Stimulated activated CD8-positive, alpha-beta memory T cell treated with anti-CD3 and anti-CD28 coated beads, Interleukin-7, amount 100 ng/mL, for 4 hours (primary cell): ENCODE data around the gene RPS6KA3.
A peak's percentile ranks its signal among the peaks of the same experiment; 100 is the strongest.
"Not testable (repeated sequence)": the region's sequence is repeated elsewhere in the genome, so short reads cannot be mapped to it uniquely, and the experiment has no call there.

Experiments used
- DNase-seq, 2 donors: peaks; one replicate each; pipeline ENCODE4 v3.0.0-alpha.2; 2020; ENCODE audit warnings: low read depth in 2 of 2

The RPS6KA3 gene

GRCh38 chrX:20265726-20266681 is 705 bp downstream of the RPS6KA3 start:
- DNase-seq, result peak in 1 of 2 donors; percentile 31

- DNase-seq, result peak; percentile 73 to 74
These were observed 1.4 kb downstream of the RPS6KA3 start for GRCh38 chrX:20265221-20265725.

GRCh38 chrX:20263474-20263873 is 3.2 kb downstream of the RPS6KA3 start:
- DNase-seq, result no peak

- DNase-seq, result no peak
These were observed 5.8 kb downstream of the RPS6KA3 start for GRCh38 chrX:20260885-20261284.

GRCh38 chrX:20254712-20255299 is 11.9 kb downstream of the RPS6KA3 start:
- no peak for DNase-seq

DNA sequence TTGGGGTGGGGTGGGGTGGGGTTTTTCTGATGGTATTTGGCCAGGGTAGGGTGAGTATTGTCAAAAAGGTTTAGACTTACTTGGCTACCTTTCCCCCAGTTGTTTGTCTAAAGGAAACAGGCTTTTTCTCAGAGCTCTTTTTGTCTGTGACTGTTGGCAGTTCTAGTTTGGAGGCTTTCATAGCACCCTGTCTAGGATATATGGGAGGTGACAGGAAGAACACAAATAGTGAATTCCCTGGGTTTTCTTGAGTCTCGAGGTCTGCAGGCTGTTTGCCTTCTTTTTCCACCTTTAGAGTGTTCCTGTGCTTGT is 13.5 kb downstream of the RPS6KA3 start:
- DNase-seq, result no peak

DNA sequence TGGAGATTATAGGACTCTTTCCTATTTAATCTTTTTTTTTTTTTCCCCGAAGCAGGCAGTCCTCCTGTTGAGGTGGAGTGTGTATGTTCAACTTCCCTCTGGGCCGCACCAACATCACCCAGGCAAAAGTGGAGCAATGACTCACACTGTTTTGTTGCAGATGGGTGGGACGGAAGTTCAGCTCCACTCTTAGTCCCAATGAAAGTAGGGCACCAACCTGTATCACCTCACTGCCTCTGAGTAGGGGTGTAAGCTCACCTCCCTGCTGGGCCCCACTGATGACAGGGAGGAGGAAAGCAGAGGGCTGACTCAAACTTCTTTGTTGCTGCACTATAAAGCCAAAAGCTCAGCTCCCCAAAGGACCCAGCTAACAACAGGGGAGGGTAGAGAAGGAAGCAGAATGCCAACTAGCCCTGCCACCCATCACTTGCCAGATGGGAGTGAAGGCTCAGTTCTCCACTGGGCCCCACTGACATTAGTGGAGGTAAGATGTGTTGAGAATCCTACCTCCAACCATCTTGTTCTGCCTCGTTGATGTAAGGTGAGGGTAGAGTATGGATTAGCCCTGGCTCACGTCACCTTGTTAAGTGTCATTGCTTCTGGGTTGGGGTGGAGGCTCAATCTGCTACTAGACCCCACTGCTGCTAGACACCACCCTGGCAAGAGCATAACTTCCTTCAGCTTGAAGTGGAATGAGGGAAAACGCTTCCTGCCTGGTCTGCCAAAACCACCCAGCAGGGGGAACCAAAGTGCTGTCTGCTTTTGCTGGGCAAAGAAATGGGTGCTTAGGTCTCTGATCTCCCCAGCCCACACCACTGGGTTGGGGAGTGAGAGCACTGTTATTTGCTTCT is 14.1 kb downstream of the RPS6KA3 start:
- DNase-seq, result peak; percentile 34 to 46

GRCh38 chrX:20251691-20252090 is 15.0 kb downstream of the RPS6KA3 start:
- DNase-seq, result no peak

DNA sequence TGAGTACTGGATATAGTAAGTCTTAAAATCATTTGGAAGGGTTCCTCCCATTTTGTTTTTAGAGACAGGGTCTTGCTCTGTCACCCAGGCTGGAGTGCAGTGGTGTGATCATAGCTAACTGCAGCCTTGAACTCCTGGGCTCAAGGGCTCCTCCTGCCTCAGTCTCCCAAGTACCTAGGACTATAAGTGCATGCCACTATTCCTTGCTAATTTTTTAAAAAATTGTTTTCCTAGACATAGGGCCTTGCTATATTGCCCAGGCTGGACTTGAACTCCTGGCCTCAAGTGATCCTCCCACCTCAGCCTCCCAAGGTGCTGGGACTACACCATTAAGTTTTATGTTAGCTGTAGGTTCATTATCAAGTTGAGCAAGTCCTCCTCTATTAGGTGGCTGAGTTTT is 16.6 kb downstream of the RPS6KA3 start:
- not testable (repeated sequence) for DNase-seq

GRCh38 chrX:20248592-20249192 is 18.0 kb downstream of the RPS6KA3 start:
- DNase-seq, result no peak

DNA sequence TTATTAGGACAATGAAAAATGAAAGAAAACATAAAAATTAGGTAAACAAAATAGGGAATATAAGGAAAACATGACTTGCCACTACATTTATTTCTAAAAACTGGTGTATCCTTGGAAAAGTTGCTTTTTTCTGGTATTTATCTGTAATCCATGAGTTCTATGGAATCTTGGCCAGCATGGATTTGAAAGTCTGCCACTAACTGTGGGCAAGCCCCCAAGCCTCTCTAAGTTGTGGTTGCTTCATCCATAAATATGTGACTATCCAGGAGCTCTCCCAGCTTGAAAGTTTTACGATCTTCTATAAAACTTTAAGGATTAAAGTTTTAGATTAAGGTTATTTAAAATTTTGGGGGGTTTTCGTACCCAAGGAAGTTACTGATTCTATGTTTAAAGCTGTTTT is 21.8 kb downstream of the RPS6KA3 start:
- no peak for DNase-seq

DNA sequence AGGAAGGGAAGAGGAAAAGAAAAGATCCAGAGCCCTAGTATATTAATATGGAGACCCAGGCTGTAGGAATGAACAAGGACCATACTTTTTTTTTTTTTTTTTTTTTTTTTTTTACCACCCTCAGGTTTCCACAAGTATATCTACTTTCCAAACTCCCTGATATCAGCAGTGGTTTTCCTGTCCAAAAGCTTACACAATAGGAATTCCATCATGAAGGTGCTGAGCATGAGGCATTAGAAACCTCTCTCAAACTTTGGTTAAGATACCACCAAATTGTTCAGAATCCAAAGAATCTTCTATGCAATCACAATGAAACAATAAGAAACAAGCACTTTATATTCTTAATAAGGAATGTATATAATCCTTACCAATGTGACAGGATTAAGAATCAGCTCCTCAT is 26.5 kb downstream of the RPS6KA3 start:
- no peak for DNase-seq

- no peak for DNase-seq
These were observed 28.8 kb downstream of the RPS6KA3 start for GRCh38 chrX:20237864-20238263.

GRCh38 chrX:20235755-20236154 is 31.0 kb downstream of the RPS6KA3 start:
- no peak for DNase-seq

- no peak for DNase-seq
These were observed 33.4 kb downstream of the RPS6KA3 start for GRCh38 chrX:20233336-20233735.

DNA sequence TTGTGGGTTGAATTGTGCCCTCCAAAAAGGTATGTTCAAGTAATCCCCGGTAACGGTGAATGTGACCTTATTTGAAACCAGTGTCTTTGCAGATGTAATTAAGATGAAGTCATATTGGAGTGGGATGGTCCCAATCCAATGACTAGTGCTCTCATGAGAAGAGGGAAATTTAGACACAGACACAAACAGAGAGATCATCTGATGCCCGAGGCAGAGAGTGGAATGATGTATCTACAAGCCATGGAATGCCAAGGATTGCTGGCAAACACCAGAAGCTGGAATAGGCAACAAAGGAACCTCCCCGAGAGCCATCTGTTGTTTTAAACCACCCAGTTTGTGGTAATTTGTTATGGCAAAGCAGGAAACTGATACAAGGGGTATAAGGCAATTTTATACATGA is 35.1 kb downstream of the RPS6KA3 start:
- no peak for DNase-seq

- no peak for DNase-seq
These were observed 36.3 kb downstream of the RPS6KA3 start for GRCh38 chrX:20230406-20230805.

- DNase-seq, result no peak
These were observed 37.6 kb downstream of the RPS6KA3 start for GRCh38 chrX:20229155-20229554.

- DNase-seq, result no peak
These were observed 38.5 kb downstream of the RPS6KA3 start for GRCh38 chrX:20228245-20228644.

DNA sequence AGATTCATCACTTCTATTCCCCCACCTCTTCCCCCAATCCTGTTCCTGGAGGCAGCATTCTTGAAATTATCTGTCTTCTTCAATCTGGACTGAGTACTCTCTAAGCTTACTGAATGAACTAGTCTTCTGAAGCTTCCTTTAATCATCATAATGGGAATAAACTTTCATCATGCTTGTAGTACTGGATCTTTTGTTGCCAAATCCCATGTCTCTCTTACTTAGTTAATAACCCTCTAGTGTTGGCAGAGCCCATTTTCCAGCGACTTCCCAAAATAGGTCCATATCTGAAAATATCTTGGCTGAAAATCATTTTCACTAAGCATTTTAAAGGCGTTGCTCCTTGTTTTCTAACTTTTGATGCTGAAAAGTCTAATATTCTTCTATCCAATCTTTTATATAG is 39.6 kb downstream of the RPS6KA3 start:
- no peak for DNase-seq

DNA sequence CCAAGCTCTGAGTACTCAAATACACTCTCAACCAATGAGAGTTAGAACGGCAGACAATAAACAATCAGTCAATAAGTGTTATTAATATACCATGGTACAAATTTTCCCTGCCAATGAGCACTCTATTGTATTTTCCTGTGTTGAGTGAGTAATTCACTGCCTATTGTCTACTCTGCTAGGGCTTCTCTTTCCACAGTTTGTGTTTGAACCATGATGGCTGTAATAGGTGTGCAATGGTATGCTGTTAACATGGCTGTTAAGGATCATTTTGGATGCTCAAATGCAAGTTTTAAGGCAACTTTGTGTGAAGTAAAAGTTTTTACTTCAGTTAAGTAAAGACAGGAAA is 41.2 kb downstream of the RPS6KA3 start:
- DNase-seq, result no peak
